ENCODE results near the gene PRKCD.

Gene PRKCD

GRCh38 chr3:53160660-53161449 lies at the start of gene PRKCD:
Gene PRKCD, plus strand, starts transcription at chr3:53161209. Its CDS starts 17,214 bp downstream, at chr3:53178423.
- peak; percentile 71 for DNase-seq (ENCODE audit: low read depth)

GRCh38 chr3:53111822-53112221 lies 49.2 kb upstream of the PRKCD start:
- DNase-seq (ENCODE audit: low read depth), result no peak

- DNase-seq (ENCODE audit: low read depth), result no peak
Measured at GRCh38 chr3:53113293-53114010, 47.6 kb upstream of the PRKCD start.

- DNase-seq (ENCODE audit: low read depth), result peak; percentile 67
Measured at GRCh38 chr3:53114011-53114400, 47.0 kb upstream of the PRKCD start.

GRCh38 chr3:53114412-53115074 lies 46.5 kb upstream of the PRKCD start:
- peak; percentile 46 for DNase-seq (ENCODE audit: low read depth)

- no peak for DNase-seq (ENCODE audit: low read depth)
Measured at GRCh38 chr3:53116956-53117355, 44.1 kb upstream of the PRKCD start.

GRCh38 chr3:53120336-53120735 lies 40.7 kb upstream of the PRKCD start:
- no peak for DNase-seq (ENCODE audit: low read depth)

- DNase-seq (ENCODE audit: low read depth), result no peak
Measured at GRCh38 chr3:53122255-53122932, 38.6 kb upstream of the PRKCD start.

GRCh38 chr3:53122933-53123305 lies 38.1 kb upstream of the PRKCD start:
- DNase-seq (ENCODE audit: low read depth), result no peak

GRCh38 chr3:53123510-53123909 lies 37.5 kb upstream of the PRKCD start:
- DNase-seq (ENCODE audit: low read depth), result no peak

GRCh38 chr3:53123953-53124352 lies 37.1 kb upstream of the PRKCD start:
- DNase-seq (ENCODE audit: low read depth), result no peak

- DNase-seq (ENCODE audit: low read depth), result no peak
Measured at GRCh38 chr3:53126601-53127000, 34.4 kb upstream of the PRKCD start.

GRCh38 chr3:53129344-53129743 lies 31.7 kb upstream of the PRKCD start:
- DNase-seq (ENCODE audit: low read depth), result no peak

- peak; percentile 91 for DNase-seq (ENCODE audit: low read depth)
Measured at GRCh38 chr3:53130179-53131061, 30.6 kb upstream of the PRKCD start, which contains the start of gene RFT1. Gene RFT1, minus strand, starts transcription at chr3:53130435. Its CDS starts 35 bp downstream, at chr3:53130400.

- no peak for DNase-seq (ENCODE audit: low read depth)
Measured at GRCh38 chr3:53131096-53131495, 29.9 kb upstream of the PRKCD start.

- peak; percentile 25 for DNase-seq (ENCODE audit: low read depth)
Measured at GRCh38 chr3:53132347-53132746, 28.7 kb upstream of the PRKCD start.

GRCh38 chr3:53134631-53135232 lies 26.3 kb upstream of the PRKCD start:
- DNase-seq (ENCODE audit: low read depth), result peak; percentile 59

GRCh38 chr3:53137221-53137620 lies 23.8 kb upstream of the PRKCD start:
- DNase-seq (ENCODE audit: low read depth), result no peak

GRCh38 chr3:53137835-53138446 lies 23.1 kb upstream of the PRKCD start:
- peak; percentile 55 for DNase-seq (ENCODE audit: low read depth)

All from amniotic epithelial cell (primary cell).